HepG2 (cell line): ENCODE data around the gene MSMB. TPM values are rescaled to one million over a fixed set of nuclear protein-coding genes. Genes with fewer than 3 reads are reported as not detected.

Source experiments
- ATAC-seq: fragments of 200-7000 bp; cut with Tn5 transposase; 3 replicates; pipeline ENCODE4 v1.9.1; 2020; ENCODE audit warnings: mild to moderate bottlenecking, moderate library complexity
- BruUV-seq: library from RNA; stranded (reverse); fragments of 400-500 nt; replicated peaks from 2 replicates; lab custom pipeline; 2021; lab: Mats Ljungman, UMichigan
- CTCF ChIA-PET: fragments of 300-600 bp; formaldehyde crosslinking; extraction: SDS; loops from one replicate; lab custom pipeline; 2021; ENCODE audit warnings: low total read pairs, inconsistent platforms, low intra/inter-chr PET ratio; lab: Yijun Ruan, JAX
- POLR2A ChIA-PET: fragments of 350-600 bp; sonication (Branson Sonifier 250); formaldehyde crosslinking; loops from one replicate; lab custom pipeline; 2020; ENCODE audit warnings: antibody characterized with exemption, inconsistent platforms; lab: Yijun Ruan, JAX
- DNase-seq: peaks from one replicate; pipeline ENCODE4 v3.0.0-alpha.2; 2015; ENCODE audit warnings: low spot score
- FAIRE-seq: peaks from 3 replicates; lab custom pipeline; 2011; peaks lifted over from hg19 to GRCh38; lab: Jason Lieb, UNC
- H2AFZ ChIP-seq: one replicate; pipeline ENCODE4 v1.6.1; 2011; ENCODE audit warnings: low read length, inconsistent platforms
- H3K27ac ChIP-seq: fragments of 300-600 bp; 3 replicates; pipeline ENCODE4 v1.8.0; 2011; ENCODE audit warnings: mixed run types, mild to moderate bottlenecking, mixed read lengths, low read length, inconsistent platforms; ENCODE audit not compliant: insufficient read depth; ENCODE audit errors: extremely low read length
- H3K27me3 ChIP-seq, 2 experiments: fragments of 200-600 bp in 1 of 2; 2 replicates in 1 of 2; 3 replicates in 1 of 2; pipeline versions ENCODE4 v1.6.0 to v1.8.0; 2011; ENCODE audit warnings: low read length in 2 of 2, mild to moderate bottlenecking in 2 of 2, moderate library complexity in 2 of 2, inconsistent platforms in 1 of 2; ENCODE audit not compliant: insufficient read depth in 2 of 2, control insufficient read depth in 1 of 2
- H3K36me3 ChIP-seq, 2 experiments: fragments of 200-600 bp in 1 of 2; replicated peaks in 1 of 2; 2 replicates in 1 of 2; 3 replicates in 1 of 2; pipeline versions ENCODE4 v1.5.1 to v1.8.0; 2011; ENCODE audit warnings: low read length in 2 of 2, inconsistent platforms in 1 of 2; ENCODE audit not compliant: insufficient read depth in 2 of 2, control insufficient read depth in 1 of 2
- H3K4me1 ChIP-seq: 2 replicates; pipeline ENCODE4 v1.5.1; 2012; ENCODE audit warnings: low read length, inconsistent platforms; ENCODE audit not compliant: insufficient read depth
- H3K4me2 ChIP-seq: 2 replicates; pipeline ENCODE4 v1.6.0; 2011; ENCODE audit warnings: low read depth, low read length, inconsistent platforms
- H3K4me3 ChIP-seq, 3 experiments: fragments of 200-600 bp in 1 of 3; sonication (generic), shearing (Covaris generic) in 1 of 3; replicated peaks in 1 of 3; 2 replicates each; pipeline ENCODE4 v1.5.1; 2011 to 2016; ENCODE audit warnings: low read length in 3 of 3, inconsistent platforms in 2 of 3, low read depth in 2 of 3, mild to moderate bottlenecking in 2 of 3, control low read depth in 1 of 3, mixed read lengths in 1 of 3; ENCODE audit not compliant: insufficient read depth in 1 of 3
- H3K79me2 ChIP-seq: one replicate; pipeline ENCODE4 v1.6.1; 2011; ENCODE audit warnings: low read length, inconsistent platforms; ENCODE audit not compliant: insufficient read depth
- H3K9ac ChIP-seq: 2 replicates; pipeline ENCODE4 v1.6.0; 2011; ENCODE audit warnings: mild to moderate bottlenecking, low read depth, low read length, inconsistent platforms; ENCODE audit not compliant: insufficient read depth
- H3K9me3 ChIP-seq: 2 replicates; pipeline ENCODE4 v1.5.1; 2012; ENCODE audit warnings: mild to moderate bottlenecking, low read length
- H4K20me1 ChIP-seq: 2 replicates; pipeline ENCODE4 v1.6.0; 2011; ENCODE audit warnings: inconsistent platforms, mild to moderate bottlenecking, low read length, moderate library complexity; ENCODE audit not compliant: insufficient read depth
- IRX3 ChIP-seq: sonication (generic); formaldehyde crosslinking; IDR thresholded peaks from 2 replicates; pipeline ENCODE4 v1.8.1; 2023; ENCODE audit warnings: mild to moderate bottlenecking, low read depth, missing genetic modification reagents, borderline replicate concordance
- RELA ChIP-seq: sonication (generic); formaldehyde crosslinking; IDR thresholded peaks from 2 replicates; pipeline ENCODE4 v1.4.0; 2020; ENCODE audit warnings: missing genetic modification reagents
- TRIM24 ChIP-seq: sonication (generic); formaldehyde crosslinking; IDR thresholded peaks from 2 replicates; pipeline ENCODE4 v1.8.0; 2022; ENCODE audit warnings: mild to moderate bottlenecking, missing genetic modification reagents
- ZNF513 ChIP-seq: sonication (generic); formaldehyde crosslinking; conservative IDR thresholded peaks from 2 replicates; pipeline ENCODE4 v1.5.0; 2020; ENCODE audit warnings: missing genetic modification reagents
- ZNF629 ChIP-seq: sonication (generic); formaldehyde crosslinking; conservative IDR thresholded peaks from 2 replicates; pipeline ENCODE4 v1.5.0; 2020; ENCODE audit warnings: missing genetic modification reagents
- ZNF687 ChIP-seq: sonication (generic); formaldehyde crosslinking; IDR thresholded peaks from 2 replicates; pipeline ENCODE4 v1.5.1; 2020; ENCODE audit warnings: mild to moderate bottlenecking, missing genetic modification reagents, moderate library complexity
- ZNF724P ChIP-seq: sonication (generic); formaldehyde crosslinking; IDR thresholded peaks from 2 replicates; pipeline ENCODE4 v1.8.0; 2022; ENCODE audit warnings: missing genetic modification reagents, borderline replicate concordance
- WGBS: methylation state at CpG from one replicate; pipeline ENCODE4 v1.1.6; 2017; ENCODE audit warnings: low lambda C conversion rate; 5-methylcytosine and 5-hydroxymethylcytosine counted together
- in situ Hi-C: cut with HindIII; loops from 2 replicates; pipeline ENCODE4 v1.10.0; 2017; ENCODE audit warnings: low pct_unique_long_range_greater_than_20kb; ENCODE audit not compliant: extremely low pct_ligation_motif_present
- intact Hi-C: fragments of 100-400 bp; cut with micrococcal nuclease; formaldehyde crosslinking; loops from one replicate; pipeline ENCODE4 v1.10.0; 2022; ENCODE audit not compliant: unreplicated experiment
- polyA plus RNA-seq, 8 experiments: library from polyadenylated mRNA; depleted of rRNA in 3 of 8; stranded (reverse) in 7 of 8; unstranded in 1 of 8; fragments of >200 nt; fragmentation: Illumina TruSeq in 4 of 8; extraction: Trizol in 4 of 8; gene quantifications; 2 replicates each; pipeline versions ENCODE4 v1.2.1 to v1.2.3, GENCODE V29; 2011 to 2016; ENCODE audit warnings: low read depth in 4 of 8, missing spikeins in 1 of 8, mixed read lengths in 1 of 8; ENCODE audit not compliant: insufficient read depth in 1 of 8
- total RNA-seq, 5 experiments: library from RNA; depleted of rRNA; stranded (reverse); fragments of >200 nt; fragmentation: Illumina TruSeq; extraction: Trizol; gene quantifications; 2 replicates each; pipeline ENCODE4 v1.2.3, GENCODE V29; 2016; ENCODE audit warnings: low read depth in 1 of 5
- TF ChIP-seq, protein P1 (sequence below): sonication (generic); formaldehyde crosslinking; IDR thresholded peaks from 2 replicates; pipeline ENCODE4 v1.5.1; 2020; ENCODE audit warnings: missing genetic modification reagents, mild to moderate bottlenecking, borderline replicate concordance

Gene MSMB
- total and polyA plus RNA-seq, 2 of the 13 experiments (the other 11 are each of a cell fraction or from before 2014, with no cell fraction given) = 0.84 TPM; not detected in 1

- Histone ChIP-seq H3K9me3 (no peaks in the 10 kb centered on the region), H3K27ac (no peak overlapping the region), H3K9ac (no peak overlapping the region), H4K20me1 (no peaks in the 10 kb centered on the region), H3K79me2 (no peaks in the 10 kb centered on the region), H3K4me1 (peaks cover 65% of the 10 kb centered on the region), H2AFZ (no peak overlapping the region), H3K4me2 (peak overlapping the region; percentile 25; the same call in 1 of the 2 replicates), H3K27me3 (no peaks in the 10 kb centered on the region), H3K4me3 (no peak overlapping the region), H3K36me3 (no peaks in the 10 kb centered on the region)
- POLR2A ChIA-PET = interaction anchor here (1.0 kb wide), 1 partner anchor 11 kb away, joined by 3 read pairs; no protein-coding TSS in a partner anchor
- CTCF ChIA-PET = no interaction called here
- in situ Hi-C loops (no loop called here), intact Hi-C loops (no loop called here)
- TF ChIP-seq ZNF629 (CRISPR knock-in tag) (0 out of 2 replicates have a peak, but pooled peaks have one; percentile 42), IRX3 (CRISPR knock-in tag) (no peak)
- ATAC-seq = no peak
- 82% methylated on average over 14 of the region's 14 CpGs for WGBS
- no peak for FAIRE-seq
- no peak for DNase-seq
- BruUV-seq = no TSS peak
These were observed 16.8 kb upstream of the MSMB start for GRCh38 chr10:46062723-46063428.

DNA sequence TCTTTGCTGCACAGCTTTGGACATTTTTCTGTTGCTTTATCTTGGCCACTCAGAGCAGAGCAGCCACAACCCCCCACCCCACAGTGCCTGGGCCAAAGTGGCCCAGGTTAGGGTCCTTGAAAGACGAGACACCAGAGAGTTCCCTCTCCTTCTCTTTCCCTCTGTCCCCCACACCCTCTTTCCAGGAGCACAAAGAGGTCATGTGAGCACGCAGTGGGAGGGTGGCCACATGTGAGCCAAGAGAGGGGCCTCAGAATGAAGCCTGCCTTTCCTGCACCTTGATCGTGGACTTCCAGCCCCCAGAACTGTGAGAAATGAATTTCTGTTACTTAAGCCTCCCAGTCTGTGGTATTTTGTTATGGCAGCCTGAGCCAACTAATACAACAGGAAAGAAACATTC is 14.6 kb upstream of the MSMB start:
- Histone ChIP-seq H3K27me3 (no peaks in the 10 kb centered on the region), H3K36me3 (no peaks in the 10 kb centered on the region), H3K4me3 (no peak overlapping the region), H2AFZ (no peak overlapping the region), H3K9me3 (no peaks in the 10 kb centered on the region), H4K20me1 (no peaks in the 10 kb centered on the region), H3K4me2 (no peak overlapping the region; the same call in 1 of the 2 replicates), H3K27ac (no peak overlapping the region), H3K79me2 (no peaks in the 10 kb centered on the region), H3K9ac (no peak overlapping the region), H3K4me1 (peaks cover 61% of the 10 kb centered on the region)
- ATAC-seq (no peak), FAIRE-seq (no peak), DNase-seq (no peak)
- BruUV-seq = no TSS peak
- ChIA-PET CTCF (no interaction called here), POLR2A (no interaction called here)
- 51% methylated on average over 3 of the region's 3 CpGs for WGBS
- intact Hi-C loops (no loop called here), in situ Hi-C loops (no loop called here)
- TF ChIP-seq ZNF724P (CRISPR knock-in tag) (no peak), TRIM24 (no peak), RELA (CRISPR knock-in tag) (no peak), ZNF687 (CRISPR knock-in tag) (peak; percentile 22; the same call in 1 of the 2 replicates), ZNF513 (CRISPR knock-in tag) (no peak)
- TF ChIP-seq, protein P1, sequence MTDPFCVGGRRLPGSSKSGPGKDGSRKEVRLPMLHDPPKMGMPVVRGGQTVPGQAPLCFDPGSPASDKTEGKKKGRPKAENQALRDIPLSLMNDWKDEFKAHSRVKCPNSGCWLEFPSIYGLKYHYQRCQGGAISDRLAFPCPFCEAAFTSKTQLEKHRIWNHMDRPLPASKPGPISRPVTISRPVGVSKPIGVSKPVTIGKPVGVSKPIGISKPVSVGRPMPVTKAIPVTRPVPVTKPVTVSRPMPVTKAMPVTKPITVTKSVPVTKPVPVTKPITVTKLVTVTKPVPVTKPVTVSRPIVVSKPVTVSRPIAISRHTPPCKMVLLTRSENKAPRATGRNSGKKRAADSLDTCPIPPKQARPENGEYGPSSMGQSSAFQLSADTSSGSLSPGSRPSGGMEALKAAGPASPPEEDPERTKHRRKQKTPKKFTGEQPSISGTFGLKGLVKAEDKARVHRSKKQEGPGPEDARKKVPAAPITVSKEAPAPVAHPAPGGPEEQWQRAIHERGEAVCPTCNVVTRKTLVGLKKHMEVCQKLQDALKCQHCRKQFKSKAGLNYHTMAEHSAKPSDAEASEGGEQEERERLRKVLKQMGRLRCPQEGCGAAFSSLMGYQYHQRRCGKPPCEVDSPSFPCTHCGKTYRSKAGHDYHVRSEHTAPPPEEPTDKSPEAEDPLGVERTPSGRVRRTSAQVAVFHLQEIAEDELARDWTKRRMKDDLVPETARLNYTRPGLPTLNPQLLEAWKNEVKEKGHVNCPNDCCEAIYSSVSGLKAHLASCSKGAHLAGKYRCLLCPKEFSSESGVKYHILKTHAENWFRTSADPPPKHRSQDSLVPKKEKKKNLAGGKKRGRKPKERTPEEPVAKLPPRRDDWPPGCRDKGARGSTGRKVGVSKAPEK = no peak
